ENCODE measurements around the gene LRRC43. TPM values are rescaled to one million over a fixed set of nuclear protein-coding genes. Genes with fewer than 3 reads are reported as not detected.

LRRC43 gene
- total and polyA plus RNA-seq, 2 of the 4 experiments (the other 2 are of a cell fraction), result 0.26 to 0.36 TPM

DNA sequence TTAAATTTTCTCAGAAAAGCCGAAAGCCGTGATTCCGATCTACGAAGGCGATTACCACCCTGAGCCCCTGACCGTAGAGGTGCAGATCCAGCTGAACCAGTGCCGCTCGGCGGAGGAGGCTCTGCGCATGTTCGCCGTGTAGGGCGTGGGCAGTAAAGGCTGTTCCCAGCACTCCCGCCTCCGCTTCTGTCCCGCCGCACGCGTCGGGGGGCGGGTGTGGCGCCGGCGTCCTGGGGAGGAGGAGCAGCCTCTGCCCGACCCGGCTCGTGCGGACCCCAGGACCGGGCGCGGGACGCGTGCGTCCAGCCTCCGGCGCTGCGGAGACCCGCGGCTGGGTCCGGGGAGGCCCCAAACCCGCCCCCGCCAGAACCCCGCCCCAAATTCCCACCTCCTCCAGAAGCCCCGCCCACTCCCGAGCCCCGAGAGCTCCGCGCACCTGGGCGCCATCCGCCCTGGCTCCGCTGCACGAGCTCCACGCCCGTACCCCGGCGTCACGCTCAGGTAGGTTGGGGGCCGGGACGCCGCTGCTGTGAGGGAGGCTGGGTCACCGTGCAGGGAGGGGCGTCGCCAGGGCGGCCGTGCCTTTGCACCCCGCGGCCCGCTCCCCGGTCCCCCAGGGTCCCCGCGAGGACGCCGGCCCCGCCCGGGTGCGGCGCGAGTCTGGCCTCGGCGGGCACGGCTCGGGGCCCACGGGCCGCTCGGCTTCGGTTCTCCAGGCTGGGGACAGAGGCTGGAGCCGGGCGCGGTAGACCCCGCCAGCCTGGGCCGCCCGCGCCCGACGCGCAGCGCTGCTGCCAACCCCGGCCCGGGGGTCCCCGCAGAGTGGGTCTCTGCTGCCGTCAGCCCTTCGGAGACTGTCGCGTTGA lies 20.6 kb downstream of the LRRC43 start, which contains the start of gene B3GNT4 (continued):
- TF ChIP-seq SMC3 (IDR thresholded peaks at IDR 0.05; ENCODE audit: low read depth, low read length), result no peak
- no peak for TF ChIP-seq POLR2A (IDR thresholded peaks at IDR 0.05; ENCODE audit: low read depth, low read length)
- peak; percentile 32; the same call in 1 of the 2 replicates for TF ChIP-seq MXI1 (IDR thresholded peaks at IDR 0.05; ENCODE audit: borderline replicate concordance, low read depth, low read length)

DNA sequence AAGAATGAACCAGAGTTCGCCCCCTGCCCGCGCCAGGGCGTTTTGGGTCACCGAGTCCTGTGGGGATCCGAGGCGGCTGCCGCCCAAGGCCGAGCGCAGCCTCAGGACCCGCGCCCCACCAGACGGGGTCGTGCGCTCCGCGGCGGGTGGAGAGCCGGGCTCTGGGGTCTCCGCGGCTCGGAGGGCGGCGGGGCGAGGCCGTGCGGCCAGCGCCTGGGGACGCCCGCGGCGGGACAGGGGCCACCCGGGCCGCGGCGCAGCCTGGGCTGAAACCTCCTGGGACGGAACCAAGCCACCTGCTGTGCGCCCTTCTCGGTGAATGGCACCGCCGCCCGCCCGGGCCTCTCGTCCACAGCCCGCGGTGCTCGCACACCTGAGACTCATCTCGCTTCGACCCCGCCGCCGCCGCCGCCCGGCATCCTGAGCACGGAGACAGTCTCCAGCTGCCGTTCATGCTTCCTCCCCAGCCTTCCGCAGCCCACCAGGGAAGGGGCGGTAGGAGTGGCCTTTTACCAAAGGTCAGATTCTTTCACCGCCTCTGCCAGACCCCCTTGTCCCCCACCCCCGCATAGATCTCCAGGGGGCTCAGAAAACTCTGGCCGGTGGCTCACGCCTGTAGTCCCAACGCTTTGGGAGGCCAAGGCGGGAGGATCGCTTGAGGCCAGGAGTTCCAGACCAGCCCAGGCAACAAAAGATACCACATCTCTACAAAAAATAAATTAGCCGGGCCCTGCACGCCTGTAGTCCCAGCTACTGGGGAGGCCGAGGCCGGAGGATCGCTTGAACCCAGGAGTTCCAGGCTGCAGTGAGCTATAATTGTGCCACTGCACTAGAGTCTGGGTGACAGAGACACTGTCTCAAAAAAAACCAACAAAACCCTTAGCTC lies 21.5 kb downstream of the LRRC43 start:
- H3K4ac ChIP-seq (ENCODE audit: low read depth, low read length), result no peak overlapping the region
- no peak overlapping the region for H4K91ac ChIP-seq (ENCODE audit: insufficient read depth, low read depth, low read length)
- H2AK9ac ChIP-seq (replicated peaks; ENCODE audit: low read depth, low read length, poor library complexity), result no peak overlapping the region
- no TSS peak for BruUV-seq (replicated peaks)
- ATAC-seq (ENCODE audit: low read depth) (peak; percentile 4), DNase-seq (no peak)
- H3K18ac ChIP-seq (ENCODE audit: low read depth, low read length), result no peak overlapping the region
- POLR2A ChIA-PET (ENCODE audit: unreplicated experiment), result no interaction called here
- no peak overlapping the region for H2BK5ac ChIP-seq (ENCODE audit: low read depth, low read length, poor library complexity, severe bottlenecking)
- WGBS, 2 experiments (ENCODE audit: extremely low coverage in 2 of 2, insufficient read length in 1 of 2), result 7% methylated on average over 42 of the region's 71 CpGs; no CpG with 5 or more reads in 1 of the 2 experiments
- H3K36me3 ChIP-seq (ENCODE audit: control insufficient read depth, insufficient read depth, low read length), result peaks cover 23% of the 10 kb centered on the region
- peaks cover 18% of the 10 kb centered on the region for H4K20me1 ChIP-seq (ENCODE audit: insufficient read depth, low read length)
- H2AFZ ChIP-seq (replicated peaks; ENCODE audit: low read length, poor library complexity), result peak overlapping the region; percentile 92
- no peak overlapping the region for H3K14ac ChIP-seq (replicated peaks; ENCODE audit: low read depth, low read length)
- H2BK20ac ChIP-seq (ENCODE audit: low read depth, low read length), result no peak overlapping the region
- no peaks in the 10 kb centered on the region for H3K9me3 ChIP-seq (ENCODE audit: control insufficient read depth, insufficient read depth, low read length)
- no peak for TF ChIP-seq MXI1 (IDR thresholded peaks at IDR 0.05; ENCODE audit: borderline replicate concordance, low read depth, low read length)
- no peak for TF ChIP-seq MAZ (IDR thresholded peaks at IDR 0.05; ENCODE audit: borderline replicate concordance, low read depth, low read length)
- peak overlapping the region; percentile 51 for H3K4me3 ChIP-seq (ENCODE audit: insufficient read depth, low read depth, low read length)
- H2BK120ac ChIP-seq (ENCODE audit: low read depth, low read length), result no peak overlapping the region
- dilution Hi-C loops (cut with HindIII; ENCODE audit: low sequenced_read_pairs, unreplicated experiment), result no loop called here
- no peaks in the 10 kb centered on the region for H3K79me1 ChIP-seq (ENCODE audit: low read depth in 1 of 2, low read length in 2 of 2)
- H3K9me1 ChIP-seq (ENCODE audit: insufficient read depth, low read length), result no peaks in the 10 kb centered on the region; the same call in 1 of the 2 replicates
- no peaks in the 10 kb centered on the region for H3K4me1 ChIP-seq (ENCODE audit: control insufficient read depth, insufficient read depth, low read length)
- H3K9ac ChIP-seq (ENCODE audit: low read depth, low read length), result no peak overlapping the region
- intact Hi-C loops (cut with micrococcal nuclease), result no loop called here
- no peak overlapping the region for H3K23ac ChIP-seq (ENCODE audit: low read depth, low read length)
- no peak overlapping the region for H3K27ac ChIP-seq (ENCODE audit: insufficient read depth, low read length)
- no peak overlapping the region for H2BK15ac ChIP-seq (ENCODE audit: low read depth, low read length)
- no peak overlapping the region for H2AK5ac ChIP-seq (ENCODE audit: low read depth, low read length)
- CTCF ChIA-PET, result interaction anchor here (0.6 kb wide), 1 partner anchor 145 kb away, joined by 3 read pairs; no protein-coding TSS in a partner anchor
- no peak overlapping the region for H4K8ac ChIP-seq (ENCODE audit: low read depth in 2 of 2, low read length in 2 of 2)
- H3K4me2 ChIP-seq (ENCODE audit: low read depth, low read length), result peak overlapping the region; percentile 88
- H3K27me3 ChIP-seq (ENCODE audit: control insufficient read depth, insufficient read depth, low read length), result peaks cover 22% of the 10 kb centered on the region
- no peak overlapping the region for H3K56ac ChIP-seq (ENCODE audit: extremely low read depth, insufficient read depth, low read length)
- in situ Hi-C loops (cut with MboI; ENCODE audit: low sequenced_read_pairs), result no loop called here
- no peak overlapping the region for H4K5ac ChIP-seq (ENCODE audit: low read depth, low read length)

All from IMR-90 (cell line).